Measurements from ENCODE around the gene DLGAP1.

DLGAP1 gene

GRCh38 chr18:3458952-3459853, 995.9 kb downstream of the DLGAP1 start:
- CTCF ChIA-PET: interaction anchor here (0.6 to 1.3 kb wide), 2 partner anchors 49 to 126 kb away, joined by 3 read pairs; no protein-coding TSS in a partner anchor
- POLR2A ChIA-PET: no interaction called here
- no peak for DNase-seq (ENCODE audit: extremely low spot score)
- TF ChIP-seq NFRKB (IDR thresholded peaks at IDR 0.05) (no peak), PKNOX1 (IDR thresholded peaks at IDR 0.05) (no peak), FOXM1 (IDR thresholded peaks at IDR 0.05; ENCODE audit: borderline replicate concordance) (no peak), L3MBTL2 (conservative IDR thresholded peaks at IDR 0.05) (no peak), TARDBP (IDR thresholded peaks at IDR 0.05) (no peak), FOXK2 (IDR thresholded peaks at IDR 0.05) (no peak), HDGF (IDR thresholded peaks at IDR 0.05; ENCODE audit: borderline replicate concordance) (no peak), ZNF384 (IDR thresholded peaks at IDR 0.05) (no peak), CTBP1 (IDR thresholded peaks at IDR 0.05; ENCODE audit: borderline replicate concordance) (no peak), ARNT (IDR thresholded peaks at IDR 0.05) (no peak), SP1 (IDR thresholded peaks at IDR 0.05) (no peak), BHLHE40 (IDR thresholded peaks at IDR 0.05; ENCODE audit: borderline replicate concordance) (no peak), LEF1 (IDR thresholded peaks at IDR 0.05; ENCODE audit: borderline replicate concordance) (no peak), ELF4 (IDR thresholded peaks at IDR 0.05) (no peak), FOXA1 (IDR thresholded peaks at IDR 0.05) (no peak), SUZ12 (IDR thresholded peaks at IDR 0.05) (no peak)

GRCh38 chr18:3458378-3458777, 996.7 kb downstream of the DLGAP1 start:
- no peak for DNase-seq (ENCODE audit: extremely low spot score)
- POLR2A ChIA-PET: no interaction called here
- CTCF ChIA-PET: interaction anchor here (0.7 kb wide), 1 partner anchor 9 kb away, joined by 3 read pairs; no protein-coding TSS in a partner anchor
- no peak for TF ChIP-seq ZNF384 (IDR thresholded peaks at IDR 0.05)
- TF ChIP-seq ELF4 (IDR thresholded peaks at IDR 0.05): no peak
- TF ChIP-seq CTBP1 (IDR thresholded peaks at IDR 0.05; ENCODE audit: borderline replicate concordance): no peak
- TF ChIP-seq PKNOX1 (IDR thresholded peaks at IDR 0.05): no peak
- no peak for TF ChIP-seq HDGF (IDR thresholded peaks at IDR 0.05; ENCODE audit: borderline replicate concordance)
- no peak for TF ChIP-seq FOXK2 (IDR thresholded peaks at IDR 0.05)
- TF ChIP-seq SUZ12 (IDR thresholded peaks at IDR 0.05): no peak
- TF ChIP-seq NFRKB (IDR thresholded peaks at IDR 0.05): no peak
- TF ChIP-seq LEF1 (IDR thresholded peaks at IDR 0.05; ENCODE audit: borderline replicate concordance): no peak
- TF ChIP-seq BHLHE40 (IDR thresholded peaks at IDR 0.05; ENCODE audit: borderline replicate concordance): no peak
- no peak for TF ChIP-seq L3MBTL2 (conservative IDR thresholded peaks at IDR 0.05)
- no peak for TF ChIP-seq FOXM1 (IDR thresholded peaks at IDR 0.05; ENCODE audit: borderline replicate concordance)
- no peak for TF ChIP-seq ARNT (IDR thresholded peaks at IDR 0.05)
- no peak for TF ChIP-seq FOXA1 (IDR thresholded peaks at IDR 0.05)
- TF ChIP-seq SP1 (IDR thresholded peaks at IDR 0.05): no peak

GRCh38 chr18:3457261-3457724, 997.8 kb downstream of the DLGAP1 start:
- no peak for DNase-seq (ENCODE audit: extremely low spot score)
- TF ChIP-seq SP1 (IDR thresholded peaks at IDR 0.05) (no peak), FOXK2 (IDR thresholded peaks at IDR 0.05) (no peak), CTBP1 (IDR thresholded peaks at IDR 0.05; ENCODE audit: borderline replicate concordance) (no peak), PKNOX1 (IDR thresholded peaks at IDR 0.05) (no peak), NFRKB (IDR thresholded peaks at IDR 0.05) (no peak), LEF1 (IDR thresholded peaks at IDR 0.05; ENCODE audit: borderline replicate concordance) (no peak), FOXA1 (IDR thresholded peaks at IDR 0.05) (no peak), SUZ12 (IDR thresholded peaks at IDR 0.05) (no peak), ARNT (IDR thresholded peaks at IDR 0.05) (no peak), HDGF (IDR thresholded peaks at IDR 0.05; ENCODE audit: borderline replicate concordance) (no peak), BHLHE40 (IDR thresholded peaks at IDR 0.05; ENCODE audit: borderline replicate concordance) (no peak), ELF4 (IDR thresholded peaks at IDR 0.05) (no peak)
- POLR2A ChIA-PET: no interaction called here
- CTCF ChIA-PET: no interaction called here

- ChIA-PET POLR2A (no interaction called here), CTCF (no interaction called here)
- TF ChIP-seq LEF1 (IDR thresholded peaks at IDR 0.05; ENCODE audit: borderline replicate concordance): no peak
- TF ChIP-seq NFRKB (IDR thresholded peaks at IDR 0.05): no peak
- no peak for TF ChIP-seq ARNT (IDR thresholded peaks at IDR 0.05)
- TF ChIP-seq CTBP1 (IDR thresholded peaks at IDR 0.05; ENCODE audit: borderline replicate concordance): no peak
- TF ChIP-seq SUZ12 (IDR thresholded peaks at IDR 0.05): no peak
- no peak for TF ChIP-seq L3MBTL2 (conservative IDR thresholded peaks at IDR 0.05)
- TF ChIP-seq BHLHE40 (IDR thresholded peaks at IDR 0.05; ENCODE audit: borderline replicate concordance): no peak
- no peak for TF ChIP-seq SP1 (IDR thresholded peaks at IDR 0.05)
- no peak for TF ChIP-seq ELF4 (IDR thresholded peaks at IDR 0.05)
- TF ChIP-seq HDGF (IDR thresholded peaks at IDR 0.05; ENCODE audit: borderline replicate concordance): no peak
- no peak for DNase-seq (ENCODE audit: extremely low spot score)
These were observed 998.4 kb downstream of the DLGAP1 start for GRCh38 chr18:3456686-3457069.

- TF ChIP-seq LEF1 (IDR thresholded peaks at IDR 0.05; ENCODE audit: borderline replicate concordance) (no peak), ARNT (IDR thresholded peaks at IDR 0.05) (no peak), NFRKB (IDR thresholded peaks at IDR 0.05) (no peak), HDGF (IDR thresholded peaks at IDR 0.05; ENCODE audit: borderline replicate concordance) (no peak), FOXK2 (IDR thresholded peaks at IDR 0.05) (no peak)
- ChIA-PET CTCF (no interaction called here), POLR2A (no interaction called here)
- no peak for DNase-seq (ENCODE audit: extremely low spot score)
These were observed 999.0 kb downstream of the DLGAP1 start for GRCh38 chr18:3455907-3456685.
